GM19023 (cell line): ENCODE measurements around the gene SPATS2.
A peak's percentile ranks its signal among the peaks of the same experiment; 100 is the strongest.

Experiments used
- ATAC-seq: cut with Tn5 transposase; IDR thresholded peaks from one replicate; pipeline ENCODE4 v1.9.1; 2021; ENCODE audit warnings: mild to moderate bottlenecking, moderate library complexity; ENCODE audit not compliant: unreplicated experiment

The SPATS2 gene

GRCh38 chr12:49538510-49539403 lies 171.5 kb downstream of the SPATS2 start, which contains the start of gene KCNH3:
KCNH3 (plus strand) TSS chr12:49539030; CDS start chr12:49539417, 387 bp downstream.
- ATAC-seq, result peak; percentile 68

- ATAC-seq, result no peak
Measured at GRCh38 chr12:49539406-49540228, 172.4 kb downstream of the SPATS2 start.

GRCh38 chr12:49540229-49541139 lies 173.2 kb downstream of the SPATS2 start:
- ATAC-seq, result no peak

- ATAC-seq, result no peak
Measured at GRCh38 chr12:49541140-49541861, 174.0 kb downstream of the SPATS2 start.

- ATAC-seq, result no peak
Measured at GRCh38 chr12:49541911-49542505, 174.7 kb downstream of the SPATS2 start.

GRCh38 chr12:49542592-49543160 lies 175.4 kb downstream of the SPATS2 start:
- ATAC-seq, result no peak

- ATAC-seq, result no peak
Measured at GRCh38 chr12:49543221-49543913, 176.1 kb downstream of the SPATS2 start.

GRCh38 chr12:49543914-49544815 lies 176.9 kb downstream of the SPATS2 start:
- no peak for ATAC-seq

- ATAC-seq, result no peak
Measured at GRCh38 chr12:49545815-49546214, 178.6 kb downstream of the SPATS2 start.

- no peak for ATAC-seq
Measured at GRCh38 chr12:49546481-49546880, 179.2 kb downstream of the SPATS2 start.

GRCh38 chr12:49547090-49547690 lies 179.9 kb downstream of the SPATS2 start:
- ATAC-seq, result no peak

GRCh38 chr12:49548481-49548821 lies 181.2 kb downstream of the SPATS2 start:
- no peak for ATAC-seq

GRCh38 chr12:49548822-49549648 lies 181.8 kb downstream of the SPATS2 start:
- ATAC-seq, result no peak

GRCh38 chr12:49549735-49550692 lies 182.8 kb downstream of the SPATS2 start:
- ATAC-seq, result no peak

GRCh38 chr12:49550693-49551252 lies 183.5 kb downstream of the SPATS2 start:
- ATAC-seq, result no peak
